GM19240 (cell line): ENCODE measurements around the gene STXBP5.

Source experiments
- DNase-seq: peaks from one replicate; pipeline ENCODE4 v3.0.0; 2011; ENCODE audit warnings: low spot score; ENCODE audit not compliant: insufficient read length

The STXBP5 gene

DNA sequence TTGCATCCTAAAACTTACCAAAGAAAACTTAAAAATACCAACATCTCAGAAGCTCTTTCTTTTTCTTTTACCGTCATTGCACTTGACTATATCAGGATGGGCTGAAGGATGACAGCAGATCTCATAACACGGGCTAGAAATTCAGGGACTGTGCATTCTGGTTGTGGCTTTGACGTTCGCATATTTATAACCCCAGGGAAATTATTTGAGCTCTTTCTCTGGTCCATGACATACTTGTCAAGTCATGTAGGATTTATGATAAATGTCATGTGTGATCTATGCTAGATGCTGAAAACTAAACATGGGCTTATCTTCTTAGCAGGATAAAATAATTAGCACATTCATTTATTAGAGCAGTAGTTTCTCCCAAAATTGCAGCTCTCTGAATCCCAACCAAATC, 229.9 kb downstream of the STXBP5 start:
- no peak for DNase-seq

GRCh38 chr6:147434516-147434915, 230.3 kb downstream of the STXBP5 start:
- no peak for DNase-seq

- DNase-seq, result no peak
Measured at GRCh38 chr6:147437615-147438014, 233.4 kb downstream of the STXBP5 start.

DNA sequence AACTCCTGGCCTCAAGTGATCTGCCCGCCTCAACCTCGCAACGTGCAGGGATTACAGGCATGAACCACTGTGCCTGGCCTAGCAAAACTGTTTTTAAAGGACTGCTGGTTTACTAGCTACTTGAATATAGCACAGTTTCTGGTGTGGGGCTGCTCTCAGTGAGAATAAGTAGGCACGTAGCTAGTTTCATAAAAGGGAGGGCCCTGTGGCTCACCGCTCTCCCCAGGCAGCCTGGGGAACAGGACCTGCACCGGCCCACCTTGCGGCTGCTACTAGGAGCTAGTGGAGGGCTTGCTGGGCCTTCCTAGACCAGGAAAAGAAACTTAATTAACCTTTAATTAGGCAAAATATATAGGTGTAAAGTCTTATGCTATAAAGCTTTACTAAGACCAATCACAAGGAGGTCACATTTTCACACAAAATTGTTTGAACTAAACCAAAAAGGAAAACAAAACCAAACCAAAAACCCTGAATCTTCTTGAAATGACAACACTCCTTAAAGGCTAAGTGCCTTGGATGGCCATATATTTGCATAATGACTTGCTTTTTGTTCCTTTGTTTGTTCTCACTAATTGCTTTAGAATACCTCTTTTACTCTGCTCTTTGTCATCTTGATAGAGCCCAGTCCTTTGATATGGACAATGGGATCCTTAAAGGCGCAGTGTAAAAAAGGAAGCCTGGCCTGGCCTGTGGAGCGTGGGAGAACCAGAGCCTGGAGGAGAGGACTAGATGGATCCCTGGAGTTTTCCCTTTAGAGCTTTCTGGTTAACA, 234.7 kb downstream of the STXBP5 start:
- DNase-seq, result no peak
